ENCODE measurements around the gene DNM3. TPM values are rescaled to one million over a fixed set of nuclear protein-coding genes. Genes with fewer than 3 reads are reported as not detected.

The DNM3 gene
- total RNA-seq, 6 experiments from 2014 or later: 0.25 to 0.73 (median 0.39) TPM

DNA sequence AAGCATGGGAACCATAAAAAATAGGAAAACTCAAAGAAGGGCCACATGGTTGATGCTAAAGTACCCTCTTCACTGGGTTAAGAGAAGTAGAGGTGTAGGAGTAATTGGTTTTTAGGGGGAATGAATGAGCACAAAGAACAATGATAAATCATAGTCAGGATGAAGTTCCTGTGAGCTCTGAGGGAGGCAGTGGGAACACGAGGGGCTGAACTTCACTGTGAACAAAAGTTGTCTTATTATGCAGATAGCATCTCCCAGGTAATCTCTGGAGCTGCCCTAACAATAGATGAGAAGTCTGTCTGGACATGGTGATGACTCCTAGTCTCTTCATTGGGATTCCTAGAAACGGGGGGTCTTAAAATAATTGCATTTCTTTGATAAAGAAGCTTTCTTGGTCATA, 127.9 kb downstream of the DNM3 start:
- TF ChIP-seq, protein P1, sequence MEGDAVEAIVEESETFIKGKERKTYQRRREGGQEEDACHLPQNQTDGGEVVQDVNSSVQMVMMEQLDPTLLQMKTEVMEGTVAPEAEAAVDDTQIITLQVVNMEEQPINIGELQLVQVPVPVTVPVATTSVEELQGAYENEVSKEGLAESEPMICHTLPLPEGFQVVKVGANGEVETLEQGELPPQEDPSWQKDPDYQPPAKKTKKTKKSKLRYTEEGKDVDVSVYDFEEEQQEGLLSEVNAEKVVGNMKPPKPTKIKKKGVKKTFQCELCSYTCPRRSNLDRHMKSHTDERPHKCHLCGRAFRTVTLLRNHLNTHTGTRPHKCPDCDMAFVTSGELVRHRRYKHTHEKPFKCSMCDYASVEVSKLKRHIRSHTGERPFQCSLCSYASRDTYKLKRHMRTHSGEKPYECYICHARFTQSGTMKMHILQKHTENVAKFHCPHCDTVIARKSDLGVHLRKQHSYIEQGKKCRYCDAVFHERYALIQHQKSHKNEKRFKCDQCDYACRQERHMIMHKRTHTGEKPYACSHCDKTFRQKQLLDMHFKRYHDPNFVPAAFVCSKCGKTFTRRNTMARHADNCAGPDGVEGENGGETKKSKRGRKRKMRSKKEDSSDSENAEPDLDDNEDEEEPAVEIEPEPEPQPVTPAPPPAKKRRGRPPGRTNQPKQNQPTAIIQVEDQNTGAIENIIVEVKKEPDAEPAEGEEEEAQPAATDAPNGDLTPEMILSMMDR (IDR thresholded peaks at IDR 0.05): no peak
- peaks cover 15% of the 10 kb centered on the region for H3K4me1 Mint-ChIP-seq (ENCODE audit: low read depth)
- H3K27ac Mint-ChIP-seq: no peak overlapping the region
- DNase-seq: no peak
- no peak overlapping the region for H3K4me3 Mint-ChIP-seq
- no peaks in the 10 kb centered on the region for H3K9me3 Mint-ChIP-seq
- no peaks in the 10 kb centered on the region for H3K36me3 Mint-ChIP-seq (ENCODE audit: low read depth)
- H3K27me3 Mint-ChIP-seq (ENCODE audit: insufficient read depth): peaks cover 10% of the 10 kb centered on the region

DNA sequence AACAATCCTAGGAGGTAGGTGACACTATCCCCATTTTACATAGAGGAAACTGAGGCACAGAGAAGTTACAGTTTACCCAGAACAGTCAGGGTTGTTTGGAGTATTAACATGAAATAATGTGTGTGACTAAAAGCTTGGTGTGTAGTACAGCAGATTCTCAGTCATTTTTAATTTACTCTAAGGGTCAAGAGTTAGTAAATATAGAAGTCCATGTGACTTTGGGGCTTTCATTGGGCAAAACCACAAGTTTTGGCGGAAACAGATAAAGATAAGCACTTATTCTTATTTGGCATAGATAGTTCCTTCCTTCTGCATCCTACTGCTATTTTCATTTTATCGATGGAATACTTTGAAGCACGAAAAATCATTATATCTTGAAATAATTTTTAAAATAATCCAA, 128.5 kb downstream of the DNM3 start:
- peaks cover 15% of the 10 kb centered on the region for H3K4me1 Mint-ChIP-seq (ENCODE audit: low read depth)
- H3K4me3 Mint-ChIP-seq: no peak overlapping the region
- peaks cover 10% of the 10 kb centered on the region for H3K27me3 Mint-ChIP-seq (ENCODE audit: insufficient read depth)
- DNase-seq: no peak
- TF ChIP-seq, protein P1 (IDR thresholded peaks at IDR 0.05): no peak
- H3K27ac Mint-ChIP-seq: no peak overlapping the region
- H3K36me3 Mint-ChIP-seq (ENCODE audit: low read depth): no peaks in the 10 kb centered on the region
- H3K9me3 Mint-ChIP-seq: no peaks in the 10 kb centered on the region

DNA sequence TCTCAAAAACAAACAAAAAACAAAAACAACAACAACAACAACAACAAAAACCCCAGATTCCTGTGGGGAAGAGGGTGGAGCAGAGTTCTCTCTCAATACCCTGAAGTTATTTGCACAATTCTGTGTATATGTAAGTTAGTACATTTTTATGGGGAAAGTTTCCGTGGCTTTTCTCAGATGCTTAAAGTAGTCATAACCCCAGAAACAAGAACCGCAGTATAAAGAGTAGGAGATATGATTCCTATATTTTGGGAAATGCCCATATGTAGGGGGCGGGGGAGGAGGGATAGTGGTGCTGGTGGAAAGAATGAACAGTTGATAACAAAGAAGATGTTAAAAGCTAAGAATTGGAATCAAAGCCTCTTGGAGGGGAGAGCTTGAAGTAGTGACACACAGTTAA, 131.5 kb downstream of the DNM3 start:
- H3K27me3 Mint-ChIP-seq (ENCODE audit: insufficient read depth): peaks cover 11% of the 10 kb centered on the region
- H3K36me3 Mint-ChIP-seq (ENCODE audit: low read depth): no peaks in the 10 kb centered on the region
- H3K9me3 Mint-ChIP-seq: no peaks in the 10 kb centered on the region
- DNase-seq: no peak
- no peak overlapping the region for H3K27ac Mint-ChIP-seq
- no peaks in the 10 kb centered on the region for H3K4me1 Mint-ChIP-seq (ENCODE audit: low read depth)
- no peak overlapping the region for H3K4me3 Mint-ChIP-seq
- TF ChIP-seq, protein P1 (IDR thresholded peaks at IDR 0.05): no peak

DNA sequence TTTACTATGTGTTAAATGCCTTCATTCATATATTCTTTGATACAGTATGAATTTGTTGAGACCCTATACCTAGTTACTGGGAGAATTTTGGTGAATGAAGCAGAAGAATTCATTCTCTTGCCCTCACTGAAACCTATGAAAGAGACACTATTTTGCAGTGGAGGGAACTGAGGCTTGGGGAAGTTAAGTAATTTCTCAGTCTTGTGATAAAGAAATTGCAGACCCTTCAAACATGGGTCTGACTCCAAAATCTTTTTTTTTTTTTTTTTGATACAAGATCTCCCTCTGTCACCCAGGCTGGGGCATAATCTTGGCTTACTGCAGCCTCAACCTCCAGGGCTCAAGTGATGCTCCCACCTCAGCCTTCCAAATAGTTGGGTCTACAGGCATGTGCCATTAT, 132.1 kb downstream of the DNM3 start:
- DNase-seq: no peak
- peaks cover 11% of the 10 kb centered on the region for H3K27me3 Mint-ChIP-seq (ENCODE audit: insufficient read depth)
- no peaks in the 10 kb centered on the region for H3K4me1 Mint-ChIP-seq (ENCODE audit: low read depth)
- H3K27ac Mint-ChIP-seq: no peak overlapping the region
- TF ChIP-seq, protein P1 (IDR thresholded peaks at IDR 0.05): no peak
- no peaks in the 10 kb centered on the region for H3K36me3 Mint-ChIP-seq (ENCODE audit: low read depth)
- no peak overlapping the region for H3K4me3 Mint-ChIP-seq
- no peaks in the 10 kb centered on the region for H3K9me3 Mint-ChIP-seq

DNA sequence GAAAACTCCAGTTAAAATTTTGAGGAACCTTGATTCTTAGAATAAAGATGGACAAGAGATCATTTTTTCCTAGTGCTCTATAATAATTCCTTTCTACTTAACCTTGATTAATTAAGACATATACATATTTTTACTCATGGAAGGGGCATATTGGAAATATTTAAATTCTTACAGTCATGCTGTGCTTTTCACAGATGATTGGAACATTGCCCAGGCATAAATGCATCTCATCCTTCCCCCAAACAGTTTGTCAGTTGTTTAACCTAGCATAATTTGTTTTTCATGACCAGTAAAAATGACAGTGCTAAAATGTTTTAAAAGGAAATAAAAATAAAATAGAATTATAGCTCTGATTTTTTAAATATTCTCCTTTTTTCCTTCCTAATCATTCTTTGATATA, 140.0 kb downstream of the DNM3 start:
- Mint-ChIP-seq H3K4me1 (ENCODE audit: low read depth) (peaks cover 8% of the 10 kb centered on the region), H3K4me3 (no peak overlapping the region), H3K27me3 (ENCODE audit: insufficient read depth) (peaks cover 3% of the 10 kb centered on the region), H3K27ac (no peak overlapping the region), H3K9me3 (no peaks in the 10 kb centered on the region), H3K36me3 (ENCODE audit: low read depth) (no peaks in the 10 kb centered on the region)
- DNase-seq: no peak
- TF ChIP-seq, protein P1 (IDR thresholded peaks at IDR 0.05): no peak

DNA sequence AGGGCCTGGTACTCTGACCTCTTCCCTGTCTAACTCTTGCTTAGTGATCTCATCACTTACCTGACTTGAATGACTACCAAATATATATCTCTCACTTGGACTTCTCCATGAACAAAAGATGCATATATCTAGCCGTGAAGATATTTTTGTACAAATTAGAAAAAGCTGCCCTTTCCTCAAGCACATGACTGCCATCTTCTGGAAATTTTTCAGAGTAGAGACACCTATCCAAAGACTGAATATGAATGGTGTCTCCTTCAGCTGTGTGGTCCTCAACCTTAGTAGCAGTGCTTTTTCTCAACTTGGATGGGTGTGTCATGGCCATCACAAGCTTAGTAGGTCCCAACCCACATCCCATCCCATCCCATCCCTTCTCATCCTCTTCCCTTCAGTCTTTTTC, 142.3 kb downstream of the DNM3 start:
- TF ChIP-seq, protein P1 (IDR thresholded peaks at IDR 0.05): peak; percentile 73
- H3K27me3 Mint-ChIP-seq (ENCODE audit: insufficient read depth): peaks cover 3% of the 10 kb centered on the region
- peaks cover 8% of the 10 kb centered on the region for H3K4me1 Mint-ChIP-seq (ENCODE audit: low read depth)
- no peaks in the 10 kb centered on the region for H3K36me3 Mint-ChIP-seq (ENCODE audit: low read depth)
- DNase-seq: peak; percentile 61
- no peak overlapping the region for H3K27ac Mint-ChIP-seq
- H3K4me3 Mint-ChIP-seq: no peak overlapping the region
- H3K9me3 Mint-ChIP-seq: no peaks in the 10 kb centered on the region

Measured in HFFc6 (cell line).